Endodermal cell (in vitro differentiated cells): ENCODE results near the gene EBP. TPM values are rescaled to one million over a fixed set of nuclear protein-coding genes. Genes with fewer than 3 reads are reported as not detected.

ENCODE experiments used
- DNase-seq: peaks from one replicate; pipeline ENCODE4 v3.0.0-alpha.2; 2017
- H3K27ac ChIP-seq: 2 replicates; pipeline ENCODE4 v1.5.1; 2013; ENCODE audit warnings: mild to moderate bottlenecking, low read depth, low read length, moderate library complexity
- H3K27me3 ChIP-seq: 2 replicates; pipeline ENCODE4 v1.6.1; 2013; ENCODE audit warnings: mild to moderate bottlenecking, low read length, moderate library complexity; ENCODE audit not compliant: insufficient read depth, control insufficient read depth, poor library complexity, severe bottlenecking
- H3K36me3 ChIP-seq: 2 replicates; pipeline ENCODE4 v1.7.0; 2013; ENCODE audit warnings: mild to moderate bottlenecking, low read length, moderate library complexity; ENCODE audit not compliant: control insufficient read depth, insufficient read depth
- H3K4me1 ChIP-seq: one replicate; pipeline ENCODE4 v1.7.0; 2013; ENCODE audit warnings: low read length; ENCODE audit not compliant: control insufficient read depth, insufficient read depth
- H3K4me3 ChIP-seq: 2 replicates; pipeline ENCODE4 v1.5.1; 2013; ENCODE audit warnings: mild to moderate bottlenecking, low read length, moderate library complexity
- H3K9ac ChIP-seq: 2 replicates; pipeline ENCODE4 v1.6.1; 2013; ENCODE audit warnings: mild to moderate bottlenecking, low read length, moderate library complexity; ENCODE audit not compliant: poor library complexity, severe bottlenecking; ENCODE audit errors: extremely low read depth
- H3K9me3 ChIP-seq: 2 replicates; pipeline ENCODE4 v1.6.1; 2013; ENCODE audit warnings: mild to moderate bottlenecking, low read length, moderate library complexity; ENCODE audit not compliant: control insufficient read depth
- H3K27ac Mint-ChIP-seq: 2 replicates; pipeline ENCODE4 v1.8.0; 2020; ENCODE audit warnings: mixed read lengths
- H3K27me3 Mint-ChIP-seq: 2 replicates; pipeline ENCODE4 v1.8.0; 2021; ENCODE audit warnings: mild to moderate bottlenecking, mixed read lengths; ENCODE audit not compliant: insufficient read depth
- H3K36me3 Mint-ChIP-seq: 2 replicates; pipeline ENCODE4 v1.8.0; 2020; ENCODE audit warnings: low read depth, mixed read lengths
- H3K4me1 Mint-ChIP-seq: 2 replicates; pipeline ENCODE4 v1.8.0; 2020; ENCODE audit warnings: mixed read lengths
- H3K4me3 Mint-ChIP-seq: 2 replicates; pipeline ENCODE4 v1.8.0; 2020; ENCODE audit warnings: mild to moderate bottlenecking, moderate library complexity, mixed read lengths
- H3K9me3 Mint-ChIP-seq: 2 replicates; pipeline ENCODE4 v1.8.0; 2020; ENCODE audit warnings: mild to moderate bottlenecking, mixed read lengths
- CTCF ChIP-seq: fragments of 200-600 bp; sonication (generic); conservative IDR thresholded peaks from 2 replicates; pipeline ENCODE4 v1.5.0; 2021; ENCODE audit warnings: antibody characterized with exemption, mild to moderate bottlenecking
- WGBS, 2 experiments: methylation state at CpG; one replicate each; pipeline versions ENCODE4 v1.1.5 to v1.1.7; 2013; ENCODE audit warnings: missing lambda C conversion rate in 2 of 2, mixed read lengths in 1 of 2; ENCODE audit not compliant: insufficient coverage in 1 of 2, insufficient read length in 1 of 2; 5-methylcytosine and 5-hydroxymethylcytosine counted together
- total RNA-seq, 2 donors: library from RNA; stranded (reverse); fragmentation: NEBNext Ultra II Directional in 1 of 2; extraction: Animal tissue kit (Norgen Biotek cat#: 25700) in 1 of 2; gene quantifications; 2 replicates in 1 of 2; 3 replicates in 1 of 2; pipeline ENCODE4 v1.2.1, GENCODE V29; 2021

Gene EBP
- total RNA-seq, 2 donors from 2014 or later = 105 to 119 TPM

GRCh38 chrX:48487362-48487798 lies 34.2 kb upstream of the EBP start:
- H3K4me3 Mint-ChIP-seq = no peak overlapping the region
- H3K27me3 Mint-ChIP-seq = no peaks in the 10 kb centered on the region
- TF ChIP-seq CTCF = no peak
- H3K27ac Mint-ChIP-seq = no peak overlapping the region
- no peak for DNase-seq
- WGBS, 2 experiments = 90 to 94% methylated on average over 7 to 10 of the region's 10 CpGs
- H3K9ac ChIP-seq = no peak overlapping the region
- peaks cover 70% of the 10 kb centered on the region for H3K9me3 Mint-ChIP-seq
- H3K4me1 Mint-ChIP-seq = no peaks in the 10 kb centered on the region
- peaks cover 20% of the 10 kb centered on the region for H3K36me3 Mint-ChIP-seq
- H3K4me1 ChIP-seq = no peaks in the 10 kb centered on the region
- H3K27me3 ChIP-seq = no peaks in the 10 kb centered on the region
- H3K36me3 ChIP-seq = peaks cover 20% of the 10 kb centered on the region
- no peak overlapping the region for H3K4me3 ChIP-seq
- H3K9me3 ChIP-seq = no peaks in the 10 kb centered on the region
- H3K27ac ChIP-seq = no peak overlapping the region

GRCh38 chrX:48488034-48488433 lies 33.6 kb upstream of the EBP start:
- no peak overlapping the region for H3K4me3 Mint-ChIP-seq
- 97% methylated on average over 3 of the region's 3 CpGs; no CpG with 5 or more reads in 1 of the 2 experiments for WGBS, 2 experiments
- H3K27me3 ChIP-seq = no peaks in the 10 kb centered on the region
- peaks cover 16% of the 10 kb centered on the region for H3K36me3 Mint-ChIP-seq
- no peaks in the 10 kb centered on the region for H3K27me3 Mint-ChIP-seq
- no peaks in the 10 kb centered on the region for H3K4me1 ChIP-seq
- no peak for TF ChIP-seq CTCF
- no peak overlapping the region for H3K27ac Mint-ChIP-seq
- no peaks in the 10 kb centered on the region for H3K4me1 Mint-ChIP-seq
- H3K27ac ChIP-seq = no peak overlapping the region
- no peak for DNase-seq
- H3K4me3 ChIP-seq = no peak overlapping the region
- H3K9me3 Mint-ChIP-seq = peaks cover 70% of the 10 kb centered on the region
- no peak overlapping the region for H3K9ac ChIP-seq
- peaks cover 16% of the 10 kb centered on the region for H3K36me3 ChIP-seq
- no peaks in the 10 kb centered on the region for H3K9me3 ChIP-seq

- 76 to 98% methylated on average over 3 to 6 of the region's 9 CpGs for WGBS, 2 experiments
- Mint-ChIP-seq H3K27ac (no peak overlapping the region), H3K9me3 (peaks cover 66% of the 10 kb centered on the region), H3K36me3 (peaks cover 11% of the 10 kb centered on the region), H3K4me1 (no peaks in the 10 kb centered on the region), H3K4me3 (no peak overlapping the region), H3K27me3 (no peaks in the 10 kb centered on the region)
- no peak for TF ChIP-seq CTCF
- Histone ChIP-seq H3K4me3 (no peak overlapping the region), H3K9me3 (no peaks in the 10 kb centered on the region), H3K9ac (no peak overlapping the region), H3K36me3 (peaks cover 9% of the 10 kb centered on the region), H3K27me3 (no peaks in the 10 kb centered on the region), H3K4me1 (no peaks in the 10 kb centered on the region), H3K27ac (no peak overlapping the region)
- DNase-seq = no peak
These were observed 32.3 kb upstream of the EBP start for GRCh38 chrX:48489296-48489695.
